GM23338 (cell line): ENCODE measurements around the gene TMED3. TPM values are rescaled to one million over a fixed set of nuclear protein-coding genes. Genes with fewer than 3 reads are reported as not detected.

Experiments
- ATAC-seq: fragments of 200-7000 bp; cut with Tn5 transposase; 3 replicates; pipeline ENCODE4 v1.9.1; 2020
- DNase-seq: peaks from one replicate; pipeline ENCODE4 v3.0.0-alpha.2; 2015; ENCODE audit warnings: low spot score
- H2AFZ ChIP-seq: fragments of 200-600 bp; sonication (generic); 2 replicates; pipeline ENCODE4 v1.8.0; 2016; ENCODE audit warnings: antibody characterized with exemption, mild to moderate bottlenecking, moderate library complexity
- H3F3A ChIP-seq: fragments of 200-600 bp; sonication (generic); replicated peaks from 2 replicates; pipeline ENCODE4 v1.8.0; 2017; ENCODE audit warnings: antibody characterized with exemption, mixed run types, low read depth
- H3K27ac ChIP-seq: fragments of 200-600 bp; sonication (generic); 2 replicates; pipeline ENCODE4 v1.6.1; 2016; ENCODE audit warnings: low read depth
- H3K27me3 ChIP-seq: fragments of 200-600 bp; sonication (generic); 2 replicates; pipeline ENCODE4 v1.8.0; 2016; ENCODE audit warnings: mild to moderate bottlenecking, mixed run types, moderate library complexity; ENCODE audit not compliant: insufficient read depth
- H3K36me3 ChIP-seq: fragments of 200-600 bp; sonication (generic); 2 replicates; pipeline ENCODE4 v1.8.0; 2016; ENCODE audit warnings: mild to moderate bottlenecking; ENCODE audit not compliant: insufficient read depth
- H3K4me1 ChIP-seq: fragments of 200-600 bp; sonication (generic); 2 replicates; pipeline ENCODE4 v1.8.0; 2016; ENCODE audit warnings: mild to moderate bottlenecking, moderate library complexity; ENCODE audit not compliant: insufficient read depth
- H3K4me2 ChIP-seq: fragments of 200-600 bp; sonication (generic); 2 replicates; pipeline ENCODE4 v1.7.1; 2017; ENCODE audit warnings: mixed run types
- H3K4me3 ChIP-seq: fragments of 200-600 bp; sonication (generic); 2 replicates; pipeline ENCODE4 v1.6.1; 2016; ENCODE audit warnings: mixed run types
- H3K79me2 ChIP-seq: fragments of 200-600 bp; sonication (generic); replicated peaks from 2 replicates; pipeline ENCODE4 v1.8.0; 2017; ENCODE audit warnings: mild to moderate bottlenecking; ENCODE audit not compliant: insufficient read depth
- H3K9me2 ChIP-seq: fragments of 200-600 bp; sonication (generic); 2 replicates; pipeline ENCODE4 v1.8.0; 2017; ENCODE audit not compliant: insufficient read depth
- H4K20me1 ChIP-seq: fragments of 200-600 bp; sonication (generic); replicated peaks from 2 replicates; pipeline ENCODE4 v1.8.0; 2017; ENCODE audit warnings: mild to moderate bottlenecking; ENCODE audit not compliant: insufficient read depth
- H3K27ac Mint-ChIP-seq: 2 replicates; pipeline ENCODE4 v1.8.0; 2020; ENCODE audit warnings: inconsistent platforms, mild to moderate bottlenecking, moderate library complexity, mixed read lengths
- H3K27me3 Mint-ChIP-seq: 3 replicates; pipeline ENCODE4 v1.8.0; 2022; ENCODE audit warnings: low read depth, mild to moderate bottlenecking, moderate library complexity, mixed read lengths, inconsistent platforms; ENCODE audit not compliant: insufficient read depth, poor library complexity
- H3K36me3 Mint-ChIP-seq: 3 replicates; pipeline ENCODE4 v1.8.0; 2021; ENCODE audit warnings: low read depth, mild to moderate bottlenecking, inconsistent platforms, moderate library complexity, mixed read lengths
- H3K4me1 Mint-ChIP-seq: 3 replicates; pipeline ENCODE4 v1.8.0; 2020; ENCODE audit warnings: mild to moderate bottlenecking, inconsistent platforms, mixed read lengths
- H3K4me3 Mint-ChIP-seq: 3 replicates; pipeline ENCODE4 v1.8.0; 2021; ENCODE audit warnings: moderate library complexity, mild to moderate bottlenecking, inconsistent platforms, mixed read lengths
- H3K9me3 Mint-ChIP-seq: 3 replicates; pipeline ENCODE4 v1.8.0; 2020; ENCODE audit warnings: moderate library complexity, mild to moderate bottlenecking, inconsistent platforms, mixed read lengths
- CREB1 ChIP-seq: fragments of 250-450 bp; sonication (Bioruptor Pico); IDR thresholded peaks from 2 replicates; pipeline ENCODE4 v1.5.0; 2020; ENCODE audit warnings: low read depth, mild to moderate bottlenecking, moderate library complexity
- CTCF ChIP-seq, 2 experiments: fragments of 200-600 bp in 1 of 2; sonication (generic) in 1 of 2; conservative IDR thresholded peaks; 2 replicates each; pipeline versions ENCODE4 v1.5.1 to v1.6.1; 2016 to 2017; ENCODE audit warnings: antibody characterized with exemption in 2 of 2, low read depth in 2 of 2, mild to moderate bottlenecking in 2 of 2, moderate library complexity in 1 of 2
- ETS1 ChIP-seq: IDR thresholded peaks from 2 replicates; pipeline ENCODE4 v1.6.1; 2016; ENCODE audit warnings: antibody characterized with exemption
- EZH2 ChIP-seq: fragments of 200-600 bp; sonication (generic); IDR thresholded peaks from one replicate; pipeline ENCODE4 v1.8.0; 2017; ENCODE audit warnings: antibody characterized with exemption, mild to moderate bottlenecking, low read depth; ENCODE audit not compliant: unreplicated experiment
- EZH2phosphoT487 ChIP-seq: fragments of 200-600 bp; sonication (generic); IDR thresholded peaks from one replicate; pipeline ENCODE4 v1.8.1; 2018; ENCODE audit warnings: antibody characterized with exemption; ENCODE audit not compliant: unreplicated experiment
- JUNB ChIP-seq: IDR thresholded peaks from one replicate; pipeline ENCODE4 v1.6.1; 2016; ENCODE audit warnings: antibody characterized with exemption; ENCODE audit not compliant: unreplicated experiment
- NANOG ChIP-seq: IDR thresholded peaks from 2 replicates; pipeline ENCODE4 v1.6.1; 2016; ENCODE audit warnings: antibody characterized with exemption, borderline replicate concordance
- POLR2AphosphoS5 ChIP-seq: IDR thresholded peaks from 2 replicates; pipeline ENCODE4 v1.6.1; 2016; ENCODE audit warnings: antibody characterized with exemption, low read depth
- REST ChIP-seq: IDR thresholded peaks from one replicate; pipeline ENCODE4 v1.6.1; 2018; ENCODE audit warnings: antibody characterized with exemption; ENCODE audit not compliant: unreplicated experiment
- STAT1 ChIP-seq: IDR thresholded peaks from one replicate; pipeline ENCODE4 v1.6.1; 2016; ENCODE audit warnings: antibody characterized with exemption; ENCODE audit not compliant: unreplicated experiment
- ZNF114 ChIP-seq: fragments of 250-450 bp; sonication (Bioruptor Pico); IDR thresholded peaks from 2 replicates; pipeline ENCODE4 v1.5.0; 2020; ENCODE audit warnings: mild to moderate bottlenecking, moderate library complexity
- ZNF331 ChIP-seq: fragments of 250-450 bp; sonication (Bioruptor Pico); IDR thresholded peaks from 2 replicates; pipeline ENCODE4 v1.5.0; 2020; ENCODE audit warnings: low read depth, mild to moderate bottlenecking, moderate library complexity
- polyA plus RNA-seq: library from polyadenylated mRNA; unstranded; fragments of >200 nt; fragmentation: Nextera tagmentation; extraction: Ambion mirVana; gene quantifications from 2 replicates; pipeline ENCODE4 v1.2.1, GENCODE V29; 2016
- total RNA-seq: library from RNA; depleted of rRNA; stranded (reverse); fragments of >200 nt; shearing (Covaris generic); gene quantifications from 2 replicates; pipeline ENCODE4 v1.2.3, GENCODE V29; 2014

The TMED3 gene
- total and polyA plus RNA-seq, 2 experiments from 2014 or later: 33.7 to 49.2 TPM

GRCh38 chr15:79340315-79340602 lies 29.3 kb downstream of the TMED3 start (continued):
- TF ChIP-seq CTCF (conservative IDR thresholded peaks at IDR 0.05; ENCODE audit: low read depth in 2 of 2) (no peak), NANOG (no peak), POLR2AphosphoS5 (no peak), JUNB (no peak), EZH2phosphoT487 (no peak), ZNF114 (no peak), EZH2 (no peak), ZNF331 (CRISPR knock-in tag) (no peak), ETS1 (no peak)

- no peaks in the 10 kb centered on the region for H3K27me3 ChIP-seq
- no peak overlapping the region for H2AFZ ChIP-seq
- no peak overlapping the region for H3K4me2 ChIP-seq
- no peaks in the 10 kb centered on the region for H3K79me2 ChIP-seq
- no peaks in the 10 kb centered on the region for H3K4me1 ChIP-seq
- Mint-ChIP-seq H3K9me3 (peaks cover 12% of the 10 kb centered on the region), H3K36me3 (peaks cover 6% of the 10 kb centered on the region; the same call in 2 of the 3 replicates), H3K27me3 (peaks cover 2% of the 10 kb centered on the region), H3K4me1 (0 out of 3 replicates have a peak, but pooled peaks cover 3% of the 10 kb centered on the region), H3K27ac (no peak overlapping the region), H3K4me3 (no peak overlapping the region)
- no peak overlapping the region for H3K27ac ChIP-seq
- TF ChIP-seq NANOG (no peak), CREB1 (CRISPR knock-in tag) (no peak), STAT1 (no peak), REST (no peak), POLR2AphosphoS5 (no peak)
- no peaks in the 10 kb centered on the region for H4K20me1 ChIP-seq
- H3F3A ChIP-seq: no peaks in the 10 kb centered on the region
- no peak for ATAC-seq
- DNase-seq: no peak
- no peak overlapping the region for H3K4me3 ChIP-seq
- 0 out of 2 replicates have a peak, but pooled peaks cover 4% of the 10 kb centered on the region for H3K9me2 ChIP-seq
- no peaks in the 10 kb centered on the region for H3K36me3 ChIP-seq
Observed at GRCh38 chr15:79341396-79341795, 30.5 kb downstream of the TMED3 start.
